Activated naive CD8-positive, alpha-beta T cell (primary cell): Measurements from ENCODE around the gene MARCHF9.

Source experiments
- H3K27ac Mint-ChIP-seq: one replicate; pipeline ENCODE4 v1.8.0; 2021; ENCODE audit warnings: mixed read lengths
- H3K27me3 Mint-ChIP-seq: one replicate; pipeline ENCODE4 v1.8.0; 2021; ENCODE audit warnings: mixed read lengths
- H3K36me3 Mint-ChIP-seq: one replicate; pipeline ENCODE4 v1.8.0; 2021; ENCODE audit warnings: mixed read lengths
- H3K4me1 Mint-ChIP-seq: one replicate; pipeline ENCODE4 v1.8.0; 2021; ENCODE audit warnings: low read depth, mixed read lengths
- H3K4me3 Mint-ChIP-seq: one replicate; pipeline ENCODE4 v1.8.0; 2021; ENCODE audit warnings: mild to moderate bottlenecking, mixed read lengths
- H3K9me3 Mint-ChIP-seq: one replicate; pipeline ENCODE4 v1.8.0; 2021; ENCODE audit warnings: low read depth, mixed read lengths

The MARCHF9 gene

GRCh38 chr12:57740656-57741412 lies 14.1 kb upstream of the MARCHF9 start:
- peaks cover 61% of the 10 kb centered on the region for H3K4me1 Mint-ChIP-seq
- no peaks in the 10 kb centered on the region for H3K27me3 Mint-ChIP-seq

GRCh38 chr12:57741413-57741789 lies 13.5 kb upstream of the MARCHF9 start:
- H3K4me3 Mint-ChIP-seq: peak overlapping the region; percentile 90
- H3K9me3 Mint-ChIP-seq: no peaks in the 10 kb centered on the region
- peak overlapping the region; percentile 83 for H3K27ac Mint-ChIP-seq
- H3K36me3 Mint-ChIP-seq: no peaks in the 10 kb centered on the region
- H3K27me3 Mint-ChIP-seq: no peaks in the 10 kb centered on the region
- peaks cover 65% of the 10 kb centered on the region for H3K4me1 Mint-ChIP-seq

More at GRCh38 chr12:57740656-57741412, 14.1 kb upstream of the MARCHF9 start:
- peak overlapping the region; percentile 83 for H3K27ac Mint-ChIP-seq
- peak overlapping the region; percentile 90 for H3K4me3 Mint-ChIP-seq
- H3K9me3 Mint-ChIP-seq: no peaks in the 10 kb centered on the region
- no peaks in the 10 kb centered on the region for H3K36me3 Mint-ChIP-seq

DNA sequence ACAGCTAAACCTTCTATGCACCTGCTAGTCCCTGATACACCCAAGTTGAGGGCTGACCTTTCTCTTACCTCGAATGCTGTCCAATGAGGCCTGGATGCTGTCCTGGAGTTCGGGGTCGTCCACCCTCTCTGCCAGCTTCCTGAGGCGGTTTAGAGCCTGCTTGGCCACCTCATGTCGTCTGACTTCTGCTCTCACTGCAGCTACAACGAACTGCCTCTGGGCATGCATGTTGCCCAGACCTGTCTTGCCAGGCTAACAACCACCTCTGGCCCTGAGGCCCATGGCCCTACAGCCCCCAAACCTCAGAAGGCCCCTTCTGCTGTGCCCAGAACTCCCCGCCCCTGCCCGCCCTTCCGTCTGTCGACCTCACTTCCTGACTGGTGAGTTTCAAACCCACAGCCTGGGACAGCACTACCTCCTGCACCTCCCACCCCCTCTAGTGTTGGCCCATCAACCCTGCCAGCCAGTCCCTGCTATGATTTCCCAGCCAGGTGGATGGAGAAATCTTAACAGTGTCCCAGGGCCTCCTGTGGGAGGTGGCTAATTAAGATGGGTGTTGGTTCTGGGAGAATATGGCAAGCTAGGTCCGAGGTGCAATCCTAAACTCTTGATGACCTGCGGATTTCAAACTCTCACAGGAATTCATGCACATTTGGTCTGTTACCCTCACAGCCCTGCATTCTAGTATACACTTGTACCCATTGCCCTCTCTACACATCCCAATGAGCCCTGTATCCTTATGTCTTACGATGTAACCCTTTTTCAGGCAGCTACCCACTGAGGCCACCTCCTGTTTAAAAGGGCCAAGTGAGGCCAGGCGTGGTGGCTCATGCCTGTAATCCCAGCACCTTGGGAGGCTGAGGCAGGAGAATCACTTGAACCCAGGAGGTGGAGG lies 12.8 kb upstream of the MARCHF9 start:
- H3K27me3 Mint-ChIP-seq: no peaks in the 10 kb centered on the region
- peaks cover 64% of the 10 kb centered on the region for H3K4me1 Mint-ChIP-seq
- H3K4me3 Mint-ChIP-seq: peak overlapping the region; percentile 90
- peak overlapping the region; percentile 83 for H3K27ac Mint-ChIP-seq
- H3K36me3 Mint-ChIP-seq: no peaks in the 10 kb centered on the region
- no peaks in the 10 kb centered on the region for H3K9me3 Mint-ChIP-seq

DNA sequence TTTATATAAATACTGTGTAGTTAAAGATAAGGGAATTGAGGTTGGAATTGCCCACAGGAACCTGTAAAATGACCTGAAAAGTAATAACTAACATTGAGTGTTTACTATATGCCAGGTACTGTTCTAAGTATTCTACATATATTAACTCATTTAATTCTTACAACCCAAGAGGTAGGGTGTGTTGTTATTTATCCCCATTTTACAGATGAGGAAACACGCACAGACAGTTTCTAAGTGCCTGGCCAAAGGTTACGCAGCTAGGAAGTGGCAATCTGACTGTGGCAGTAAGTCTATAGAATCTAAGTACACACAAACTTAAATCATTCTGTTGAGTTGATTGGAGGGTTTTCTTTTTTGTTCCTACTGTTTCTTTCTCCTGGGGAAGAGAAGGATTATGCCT lies 11.1 kb upstream of the MARCHF9 start:
- peak overlapping the region; percentile 6 for H3K27ac Mint-ChIP-seq
- H3K36me3 Mint-ChIP-seq: no peaks in the 10 kb centered on the region
- peaks cover 65% of the 10 kb centered on the region for H3K4me1 Mint-ChIP-seq
- no peaks in the 10 kb centered on the region for H3K27me3 Mint-ChIP-seq
- peak overlapping the region; percentile 96 for H3K4me3 Mint-ChIP-seq
- no peaks in the 10 kb centered on the region for H3K9me3 Mint-ChIP-seq

- Mint-ChIP-seq H3K4me1 (peaks cover 60% of the 10 kb centered on the region), H3K27ac (peak overlapping the region; percentile 97), H3K36me3 (no peaks in the 10 kb centered on the region), H3K4me3 (peak overlapping the region; percentile 96), H3K9me3 (no peaks in the 10 kb centered on the region), H3K27me3 (no peaks in the 10 kb centered on the region)
These were observed 10.6 kb upstream of the MARCHF9 start for GRCh38 chr12:57744194-57744776.

DNA sequence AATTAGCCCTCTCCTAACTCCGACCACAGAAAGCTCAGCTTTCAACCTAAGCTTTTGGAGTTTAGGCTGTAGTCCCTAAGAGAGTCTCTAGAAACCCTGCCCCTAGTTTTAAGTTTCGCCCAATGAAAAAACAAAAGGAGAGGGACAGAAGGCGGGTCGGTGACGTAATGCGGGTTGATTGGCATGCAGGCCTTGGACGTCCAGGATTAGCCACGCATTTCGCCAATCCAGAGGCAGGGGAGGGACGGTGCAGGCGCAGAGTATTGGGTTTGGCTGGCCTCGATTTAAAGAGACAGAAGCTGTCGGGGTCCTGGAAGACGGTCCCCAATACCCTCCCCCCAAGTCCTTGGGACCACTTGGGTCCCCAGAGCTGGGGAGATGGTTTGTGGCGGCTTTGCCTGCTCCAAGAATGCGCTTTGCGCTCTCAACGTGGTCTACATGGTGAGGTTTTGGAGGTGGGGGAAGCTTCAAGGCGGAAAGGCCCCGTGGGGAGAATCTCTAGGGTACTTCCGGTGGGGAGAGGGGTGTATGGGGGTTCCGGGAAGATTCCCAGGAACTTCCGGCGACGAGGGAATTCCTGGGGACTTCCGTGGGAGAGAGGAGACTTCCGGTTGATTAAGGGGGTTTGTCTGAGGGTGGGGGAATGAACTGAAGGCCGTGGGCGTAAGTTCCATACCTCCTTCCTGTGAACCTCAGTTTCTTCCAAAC lies 10.0 kb upstream of the MARCHF9 start, which contains the start of gene TSPAN31:
Gene TSPAN31, plus strand, starts transcription at position 263 of the 708 bp plus-strand sequence. Its CDS starts 116 bp downstream, at position 379.
- Mint-ChIP-seq H3K4me1 (peaks cover 54% of the 10 kb centered on the region), H3K4me3 (peak within 1 kb of the TSS; percentile 96), H3K36me3 (no peaks in the 10 kb centered on the region), H3K27me3 (no peaks in the 10 kb centered on the region), H3K9me3 (no peaks in the 10 kb centered on the region), H3K27ac (peak within 1 kb of the TSS; percentile 97)

GRCh38 chr12:57745485-57745881 lies 9.4 kb upstream of the MARCHF9 start:
- Mint-ChIP-seq H3K36me3 (peaks cover 3% of the 10 kb centered on the region), H3K4me3 (peak overlapping the region; percentile 96), H3K9me3 (no peaks in the 10 kb centered on the region), H3K27ac (peak overlapping the region; percentile 97), H3K27me3 (no peaks in the 10 kb centered on the region), H3K4me1 (peaks cover 55% of the 10 kb centered on the region)

- H3K27me3 Mint-ChIP-seq: no peaks in the 10 kb centered on the region
- peak overlapping the region; percentile 97 for H3K27ac Mint-ChIP-seq
- peaks cover 55% of the 10 kb centered on the region for H3K4me1 Mint-ChIP-seq
- H3K9me3 Mint-ChIP-seq: no peaks in the 10 kb centered on the region
- H3K36me3 Mint-ChIP-seq: peaks cover 5% of the 10 kb centered on the region
- peak overlapping the region; percentile 96 for H3K4me3 Mint-ChIP-seq
These were observed 8.9 kb upstream of the MARCHF9 start for GRCh38 chr12:57746025-57746424.

DNA sequence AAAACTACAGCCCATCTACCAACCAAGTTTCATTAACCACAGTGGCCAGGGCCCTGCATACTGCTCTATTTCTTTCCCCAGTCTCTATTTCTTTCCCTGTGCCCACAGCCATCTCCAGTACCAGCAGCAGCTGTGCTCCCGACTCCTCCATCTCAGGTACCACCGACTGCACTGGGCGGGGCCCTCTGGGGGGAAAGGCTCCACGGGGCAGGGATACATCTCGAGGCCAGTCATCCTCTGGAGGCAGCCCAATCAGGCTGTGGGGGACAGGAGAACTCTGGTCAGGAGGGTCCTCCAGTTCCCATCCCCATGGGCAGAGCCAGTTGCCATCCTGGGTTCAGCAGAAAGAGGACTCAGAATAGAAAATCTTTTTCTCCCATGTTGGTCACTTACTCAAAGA lies 5.8 kb upstream of the MARCHF9 start:
- Mint-ChIP-seq H3K27ac (no peak overlapping the region), H3K36me3 (peaks cover 13% of the 10 kb centered on the region), H3K4me1 (peaks cover 60% of the 10 kb centered on the region), H3K9me3 (no peaks in the 10 kb centered on the region), H3K4me3 (peak overlapping the region; percentile 30), H3K27me3 (no peaks in the 10 kb centered on the region)

GRCh38 chr12:57750561-57751431 lies 4.1 kb upstream of the MARCHF9 start:
- Mint-ChIP-seq H3K4me3 (peak overlapping the region; percentile 99), H3K36me3 (peaks cover 13% of the 10 kb centered on the region), H3K4me1 (peaks cover 54% of the 10 kb centered on the region), H3K27ac (peak overlapping the region; percentile 99), H3K27me3 (no peaks in the 10 kb centered on the region), H3K9me3 (no peaks in the 10 kb centered on the region)

DNA sequence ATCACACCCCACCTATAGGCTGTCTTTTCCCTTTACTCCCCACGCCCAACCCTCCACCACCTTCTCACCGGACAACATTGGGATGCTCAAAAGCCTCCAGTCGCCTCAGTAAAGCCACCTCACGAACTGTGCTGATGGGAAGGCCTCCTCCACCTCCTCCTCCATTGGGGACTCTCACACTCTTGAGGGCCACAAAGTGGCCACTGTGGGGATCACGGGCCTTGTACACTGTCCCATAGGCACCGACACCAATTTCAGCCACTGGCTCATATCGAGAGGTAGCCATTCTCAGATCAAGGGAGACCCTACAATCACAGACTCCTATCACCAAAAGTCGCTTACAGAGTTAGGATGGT lies 3.5 kb upstream of the MARCHF9 start:
- H3K27ac Mint-ChIP-seq: peak overlapping the region; percentile 99
- peak overlapping the region; percentile 99 for H3K4me3 Mint-ChIP-seq
- peaks cover 53% of the 10 kb centered on the region for H3K4me1 Mint-ChIP-seq
- no peaks in the 10 kb centered on the region for H3K27me3 Mint-ChIP-seq
- no peaks in the 10 kb centered on the region for H3K9me3 Mint-ChIP-seq
- peaks cover 13% of the 10 kb centered on the region for H3K36me3 Mint-ChIP-seq

DNA sequence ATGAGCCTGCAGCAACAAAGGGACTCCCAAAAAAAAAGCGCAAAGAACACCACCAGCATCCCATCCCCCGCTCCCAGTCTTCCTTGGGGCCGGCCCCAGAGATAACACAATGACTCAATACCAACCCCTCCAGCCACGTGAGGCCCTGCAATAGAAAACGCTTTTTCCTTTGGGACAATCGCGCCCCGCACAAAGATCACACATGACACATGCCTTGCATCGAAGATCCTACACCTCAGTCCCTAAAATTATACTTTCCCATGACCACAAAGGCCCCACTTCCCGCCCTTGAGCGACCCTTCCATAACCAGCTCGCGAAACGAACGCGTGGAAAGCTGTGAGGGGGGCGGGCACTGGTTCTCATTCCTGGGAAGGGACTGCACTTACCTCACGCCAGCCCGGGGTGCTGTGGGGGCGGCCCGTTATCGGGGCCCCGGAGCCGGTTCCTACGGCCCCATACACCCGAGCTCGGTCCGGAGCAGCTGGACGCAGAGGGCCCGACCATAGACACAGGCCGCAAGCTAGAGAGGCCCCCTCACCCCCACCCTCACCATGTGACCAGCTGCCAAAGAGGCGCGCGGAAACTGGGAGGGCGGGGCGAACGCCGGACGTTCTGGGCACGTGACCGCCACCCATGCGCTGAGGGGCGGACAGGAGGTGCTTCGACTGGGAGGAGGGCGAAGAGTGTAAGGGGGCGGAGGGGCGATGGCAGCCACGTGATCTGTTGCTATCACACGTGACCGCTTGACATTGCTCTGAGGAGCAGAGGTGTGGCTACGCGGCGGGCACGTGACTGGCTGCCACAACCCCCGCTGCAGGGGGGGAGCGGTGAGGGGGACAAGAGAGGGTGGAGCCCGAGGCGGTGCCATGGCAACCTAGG lies 2.9 kb upstream of the MARCHF9 start, which contains the start of gene CDK4:
Gene CDK4, minus strand, starts transcription at position 523 of the 880 bp plus-strand sequence. CDS start 593 bp downstream, outside the sequence.
- H3K4me1 Mint-ChIP-seq: peaks cover 56% of the 10 kb centered on the region
- H3K4me3 Mint-ChIP-seq: peak within 1 kb of the TSS; percentile 99
- H3K27me3 Mint-ChIP-seq: no peaks in the 10 kb centered on the region

GRCh38 chr12:57752668-57753000 lies 2.3 kb upstream of the MARCHF9 start:
- Mint-ChIP-seq H3K36me3 (peaks cover 13% of the 10 kb centered on the region), H3K4me3 (peak overlapping the region; percentile 99), H3K4me1 (peaks cover 56% of the 10 kb centered on the region), H3K9me3 (no peaks in the 10 kb centered on the region), H3K27me3 (no peaks in the 10 kb centered on the region), H3K27ac (peak overlapping the region; percentile 99)

More for the DNA sequence above, 2.9 kb upstream of the MARCHF9 start, which contains the start of gene CDK4:
- H3K27ac Mint-ChIP-seq: peak within 1 kb of the TSS; percentile 99
- peaks cover 13% of the 10 kb centered on the region for H3K36me3 Mint-ChIP-seq
- no peaks in the 10 kb centered on the region for H3K9me3 Mint-ChIP-seq
